HepG2 (cell line): ENCODE results near the gene MED12L. TPM values are rescaled to one million over a fixed set of nuclear protein-coding genes. Genes with fewer than 3 reads are reported as not detected.

Experiments
- GATA4 ChIP-seq: sonication (generic); IDR thresholded peaks from 2 replicates; pipeline ENCODE4 v1.6.1; 2016; ENCODE audit warnings: antibody characterized with exemption, low read depth, borderline replicate concordance
- SNAI1 ChIP-seq: sonication (generic); formaldehyde crosslinking; IDR thresholded peaks from 2 replicates; pipeline ENCODE4 v1.5.0; 2020; ENCODE audit warnings: mild to moderate bottlenecking, missing genetic modification reagents, borderline replicate concordance
- ZNF24 ChIP-seq: fragments of 450-650 bp; IDR thresholded peaks from 2 replicates; pipeline ENCODE4 v1.6.1; 2017; ENCODE audit warnings: antibody characterized with exemption, mild to moderate bottlenecking
- ZNF841 ChIP-seq: sonication (generic); formaldehyde crosslinking; IDR thresholded peaks from 2 replicates; pipeline ENCODE4 v1.8.1; 2023; ENCODE audit warnings: missing genetic modification reagents, borderline replicate concordance
- ZSCAN22 ChIP-seq: sonication (generic); formaldehyde crosslinking; IDR thresholded peaks from 2 replicates; pipeline ENCODE4 v1.4.0; 2020; ENCODE audit warnings: mild to moderate bottlenecking, missing genetic modification reagents
- polyA plus RNA-seq, 8 experiments: library from polyadenylated mRNA; depleted of rRNA in 3 of 8; stranded (reverse) in 7 of 8; unstranded in 1 of 8; fragments of >200 nt; fragmentation: Illumina TruSeq in 4 of 8; extraction: Trizol in 4 of 8; gene quantifications; 2 replicates each; pipeline versions ENCODE4 v1.2.1 to v1.2.3, GENCODE V29; 2011 to 2016; ENCODE audit warnings: low read depth in 4 of 8, missing spikeins in 1 of 8, mixed read lengths in 1 of 8; ENCODE audit not compliant: insufficient read depth in 1 of 8
- total RNA-seq, 5 experiments: library from RNA; depleted of rRNA; stranded (reverse); fragments of >200 nt; fragmentation: Illumina TruSeq; extraction: Trizol; gene quantifications; 2 replicates each; pipeline ENCODE4 v1.2.3, GENCODE V29; 2016; ENCODE audit warnings: low read depth in 1 of 5
- TF ChIP-seq, protein P1 (sequence below): sonication (generic); formaldehyde crosslinking; IDR thresholded peaks from 2 replicates; pipeline ENCODE4 v1.4.0; 2020; ENCODE audit warnings: mild to moderate bottlenecking, missing genetic modification reagents
- TF ChIP-seq, protein P2 (sequence below): sonication (generic); formaldehyde crosslinking; IDR thresholded peaks from 2 replicates; pipeline ENCODE4 v1.5.0; 2020; ENCODE audit warnings: mild to moderate bottlenecking, missing genetic modification reagents
- TF ChIP-seq, protein P3 (sequence below): sonication (generic); formaldehyde crosslinking; IDR thresholded peaks from 2 replicates; pipeline ENCODE4 v1.5.0; 2020; ENCODE audit warnings: missing genetic modification reagents

MED12L gene
- total and polyA plus RNA-seq, 2 of the 13 experiments (the other 11 are each of a cell fraction or from before 2014, with no cell fraction given): 0.07 to 0.64 TPM

DNA sequence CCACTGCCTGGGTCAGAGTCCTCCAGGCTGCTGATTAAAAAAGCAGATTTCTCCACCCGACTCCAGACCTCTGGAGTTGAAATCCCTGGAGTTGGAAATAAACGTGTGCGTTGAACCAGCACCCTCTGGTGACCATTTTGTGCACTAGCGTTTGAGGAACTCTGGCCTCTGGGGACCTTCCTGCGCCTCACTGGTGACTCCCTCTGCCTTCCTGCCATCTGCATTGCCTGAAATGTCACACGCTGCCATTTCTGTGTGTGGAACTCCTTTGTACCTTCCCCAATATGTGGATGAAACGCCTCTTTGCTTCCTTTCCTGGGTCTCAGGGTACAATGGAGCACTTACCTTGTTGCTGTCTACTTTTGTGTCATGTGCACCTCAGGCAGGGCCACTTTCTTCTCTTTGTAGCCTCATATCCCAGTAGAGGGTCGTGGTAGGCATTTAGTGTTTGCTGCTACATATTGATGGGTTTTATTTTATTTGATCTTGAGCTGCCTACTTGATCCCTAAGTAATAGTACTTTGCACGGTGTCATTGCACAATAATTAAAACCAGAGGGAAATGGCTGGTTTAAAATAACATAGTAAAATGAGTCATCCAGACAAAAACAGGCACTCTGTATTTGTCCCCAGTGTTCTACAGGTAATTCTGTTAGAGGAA is 60.7 kb downstream of the MED12L start (continued):
- TF ChIP-seq, protein P1, sequence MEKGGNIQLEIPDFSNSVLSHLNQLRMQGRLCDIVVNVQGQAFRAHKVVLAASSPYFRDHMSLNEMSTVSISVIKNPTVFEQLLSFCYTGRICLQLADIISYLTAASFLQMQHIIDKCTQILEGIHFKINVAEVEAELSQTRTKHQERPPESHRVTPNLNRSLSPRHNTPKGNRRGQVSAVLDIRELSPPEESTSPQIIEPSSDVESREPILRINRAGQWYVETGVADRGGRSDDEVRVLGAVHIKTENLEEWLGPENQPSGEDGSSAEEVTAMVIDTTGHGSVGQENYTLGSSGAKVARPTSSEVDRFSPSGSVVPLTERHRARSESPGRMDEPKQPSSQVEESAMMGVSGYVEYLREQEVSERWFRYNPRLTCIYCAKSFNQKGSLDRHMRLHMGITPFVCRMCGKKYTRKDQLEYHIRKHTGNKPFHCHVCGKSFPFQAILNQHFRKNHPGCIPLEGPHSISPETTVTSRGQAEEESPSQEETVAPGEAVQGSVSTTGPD (CRISPR knock-in tag): peak; percentile 81; the same call in 1 of the 2 replicates
- TF ChIP-seq ZSCAN22 (CRISPR knock-in tag): no peak
- no peak for TF ChIP-seq ZNF24
- TF ChIP-seq ZNF841 (CRISPR knock-in tag): no peak
- no peak for TF ChIP-seq GATA4
- TF ChIP-seq SNAI1 (CRISPR knock-in tag): no peak
- TF ChIP-seq, protein P2, sequence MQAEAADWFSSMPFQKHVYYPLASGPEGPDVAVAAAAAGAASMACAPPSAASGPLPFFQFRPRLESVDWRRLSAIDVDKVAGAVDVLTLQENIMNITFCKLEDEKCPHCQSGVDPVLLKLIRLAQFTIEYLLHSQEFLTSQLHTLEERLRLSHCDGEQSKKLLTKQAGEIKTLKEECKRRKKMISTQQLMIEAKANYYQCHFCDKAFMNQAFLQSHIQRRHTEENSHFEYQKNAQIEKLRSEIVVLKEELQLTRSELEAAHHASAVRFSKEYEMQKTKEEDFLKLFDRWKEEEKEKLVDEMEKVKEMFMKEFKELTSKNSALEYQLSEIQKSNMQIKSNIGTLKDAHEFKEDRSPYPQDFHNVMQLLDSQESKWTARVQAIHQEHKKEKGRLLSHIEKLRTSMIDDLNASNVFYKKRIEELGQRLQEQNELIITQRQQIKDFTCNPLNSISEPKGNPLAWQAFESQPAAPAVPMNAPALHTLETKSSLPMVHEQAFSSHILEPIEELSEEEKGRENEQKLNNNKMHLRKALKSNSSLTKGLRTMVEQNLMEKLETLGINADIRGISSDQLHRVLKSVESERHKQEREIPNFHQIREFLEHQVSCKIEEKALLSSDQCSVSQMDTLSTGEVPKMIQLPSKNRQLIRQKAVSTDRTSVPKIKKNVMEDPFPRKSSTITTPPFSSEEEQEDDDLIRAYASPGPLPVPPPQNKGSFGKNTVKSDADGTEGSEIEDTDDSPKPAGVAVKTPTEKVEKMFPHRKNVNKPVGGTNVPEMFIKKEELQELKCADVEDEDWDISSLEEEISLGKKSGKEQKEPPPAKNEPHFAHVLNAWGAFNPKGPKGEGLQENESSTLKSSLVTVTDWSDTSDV (CRISPR knock-in tag): no peak
- TF ChIP-seq, protein P3, sequence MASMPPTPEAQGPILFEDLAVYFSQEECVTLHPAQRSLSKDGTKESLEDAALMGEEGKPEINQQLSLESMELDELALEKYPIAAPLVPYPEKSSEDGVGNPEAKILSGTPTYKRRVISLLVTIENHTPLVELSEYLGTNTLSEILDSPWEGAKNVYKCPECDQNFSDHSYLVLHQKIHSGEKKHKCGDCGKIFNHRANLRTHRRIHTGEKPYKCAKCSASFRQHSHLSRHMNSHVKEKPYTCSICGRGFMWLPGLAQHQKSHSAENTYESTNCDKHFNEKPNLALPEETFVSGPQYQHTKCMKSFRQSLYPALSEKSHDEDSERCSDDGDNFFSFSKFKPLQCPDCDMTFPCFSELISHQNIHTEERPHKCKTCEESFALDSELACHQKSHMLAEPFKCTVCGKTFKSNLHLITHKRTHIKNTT (CRISPR knock-in tag): no peak
- TF ChIP-seq, all 625 proteins: peak for 20
